Measurements from ENCODE around the gene CPE. TPM values are rescaled to one million over a fixed set of nuclear protein-coding genes. Genes with fewer than 3 reads are reported as not detected.

Gene CPE
- total and polyA plus RNA-seq, 10 of the 15 experiments (the other 5 are each of a cell fraction or from before 2014, with no cell fraction given): 0.05 to 0.14 TPM; not detected in 8

- FAIRE-seq (no peak), ATAC-seq (no peak), DNase-seq (ENCODE audit: low read depth, low spot score) (no peak)
- intact Hi-C loops (cut with micrococcal nuclease; ENCODE audit: unreplicated experiment): no loop called here
- H3K27me3 ChIP-seq (replicated peaks in 1 of 2; ENCODE audit: control insufficient read depth in 2 of 2, insufficient read depth in 2 of 2, low read length in 1 of 2): peaks cover 0 to 19% of the 10 kb centered on the region in 2 experiments
- H3K9ac ChIP-seq (ENCODE audit: control insufficient read depth, insufficient read depth, low read length): no peak overlapping the region
- H3K79me2 ChIP-seq (ENCODE audit: control insufficient read depth, insufficient read depth, low read length): no peaks in the 10 kb centered on the region
- CTCF ChIA-PET: interaction anchor here (0.8 to 2.2 kb wide), 3 partner anchors 10 to 246 kb away, joined by 3 to 8 read pairs (median 3); no protein-coding TSS in a partner anchor
- H3K4me3 ChIP-seq: no peak overlapping the region
- H3K9me3 ChIP-seq (replicated peaks; ENCODE audit: control insufficient read depth, insufficient read depth, low read length): no peaks in the 10 kb centered on the region
- TF ChIP-seq SKIL (IDR thresholded peaks at IDR 0.05; ENCODE audit: low read depth, poor library complexity, severe bottlenecking) (no peak), ZNF217 (IDR thresholded peaks at IDR 0.05) (no peak), EZH2 (IDR thresholded peaks at IDR 0.05; ENCODE audit: borderline replicate concordance, control insufficient read depth, low read depth, low read length) (no peak), NFYB (IDR thresholded peaks at IDR 0.05; ENCODE audit: insufficient read depth, low read depth, low read length) (no peak), RUNX3 (IDR thresholded peaks at IDR 0.05; ENCODE audit: low read length) (no peak), TARDBP (IDR thresholded peaks at IDR 0.05; ENCODE audit: borderline replicate concordance) (no peak), ZNF207 (IDR thresholded peaks at IDR 0.05; ENCODE audit: borderline replicate concordance) (no peak), CBX5 (IDR thresholded peaks at IDR 0.05; ENCODE audit: low read depth) (no peak), JUND (IDR thresholded peaks at IDR 0.05; ENCODE audit: low read depth, low read length) (no peak)
- POLR2A ChIA-PET: no interaction called here
- H4K20me1 ChIP-seq (ENCODE audit: control insufficient read depth, insufficient read depth): no peaks in the 10 kb centered on the region
- no peak overlapping the region for H3K4me2 ChIP-seq (ENCODE audit: control insufficient read depth, insufficient read depth)
- no peaks in the 10 kb centered on the region for H3K4me1 ChIP-seq (ENCODE audit: control insufficient read depth, insufficient read depth, low read length)
- BruUV-seq (replicated peaks): no TSS peak
- no peaks in the 10 kb centered on the region for H3K36me3 ChIP-seq (ENCODE audit: control insufficient read depth in 2 of 2, insufficient read depth in 2 of 2, low read length in 1 of 2)
- in situ Hi-C loops (cut with MboI): no loop called here
- WGBS (ENCODE audit: insufficient coverage, insufficient replicate concordance, low lambda C conversion rate, missing lambda C conversion rate): 54% methylated on average over 1 of the region's 1 CpG
- SMC1A ChIA-PET (ENCODE audit: uncharacterized antibody, unreplicated experiment): interaction anchor here (1.3 kb wide), 1 partner anchor 32 kb away, joined by 3 read pairs; no protein-coding TSS in a partner anchor
- no peak overlapping the region for H3K27ac ChIP-seq (ENCODE audit: control insufficient read depth, insufficient read depth)
- H2AFZ ChIP-seq (ENCODE audit: control insufficient read depth, low read depth, low read length): no peak overlapping the region
- RAD21 ChIA-PET (ENCODE audit: unreplicated experiment): no interaction called here
Measured at GRCh38 chr4:165378398-165378744, 437 bp upstream of the CPE start.

All from GM12878 (cell line).